Lower lobe of right lung (tissue), 2 donors: ENCODE data around the gene RLN1. TPM values are rescaled to one million over a fixed set of nuclear protein-coding genes. Genes with fewer than 3 reads are reported as not detected.
"Not testable (repeated sequence)": the region's sequence is repeated elsewhere in the genome, so short reads cannot be mapped to it uniquely, and the experiment has no call there.

Experiments used
- ATAC-seq, 2 donors: fragments of 200-7000 bp; cut with Tn5 transposase; one replicate each; pipeline ENCODE4 v1.9.1; 2020 to 2022; ENCODE audit warnings: mild to moderate bottlenecking in 2 of 2, moderate library complexity in 2 of 2
- DNase-seq: peaks from one replicate; pipeline ENCODE4 v3.0.0-alpha.2; 2020
- H3K27ac ChIP-seq: fragments of 200-600 bp; one replicate; pipeline ENCODE4 v1.8.0; 2022
- H3K27me3 ChIP-seq: fragments of 200-600 bp; one replicate; pipeline ENCODE4 v1.8.0; 2022; ENCODE audit warnings: low read depth
- H3K36me3 ChIP-seq: fragments of 200-600 bp; one replicate; pipeline ENCODE4 v1.8.0; 2022; ENCODE audit warnings: mild to moderate bottlenecking
- H3K4me1 ChIP-seq: fragments of 200-600 bp; one replicate; pipeline ENCODE4 v1.8.0; 2022
- H3K4me3 ChIP-seq: fragments of 200-600 bp; one replicate; pipeline ENCODE4 v1.8.0; 2022; ENCODE audit warnings: mild to moderate bottlenecking
- H3K9me3 ChIP-seq: fragments of 200-600 bp; one replicate; pipeline ENCODE4 v1.8.0; 2022
- intact Hi-C: fragments of 100-400 bp; cut with DNase I; formaldehyde crosslinking; loops from one replicate; pipeline ENCODE4 v1.11.0; 2022
- total RNA-seq: library from RNA; stranded (reverse); fragmentation: NEBNext Ultra II Directional; extraction: Animal tissue kit (Norgen Biotek cat#: 25700); gene quantifications from one replicate; pipeline ENCODE4 v1.2.1, GENCODE V29; 2021
- TF ChIP-seq, protein P1 (sequence below): fragments of 200-600 bp; IDR thresholded peaks from one replicate; pipeline ENCODE4 v1.8.0; 2022; ENCODE audit warnings: antibody characterized with exemption, mild to moderate bottlenecking
- donor health status: DM: no; HTN: yes; CAD: no; lungs with severe emphysema.

The RLN1 gene
- total RNA-seq, 1 donor from 2014 or later: not detected

- DNase-seq (no peak), ATAC-seq (no peak)
- H3K4me3 ChIP-seq: no peak overlapping the region
- H3K9me3 ChIP-seq: no peaks in the 10 kb centered on the region
- H3K27ac ChIP-seq: no peak overlapping the region
- TF ChIP-seq, protein P1, sequence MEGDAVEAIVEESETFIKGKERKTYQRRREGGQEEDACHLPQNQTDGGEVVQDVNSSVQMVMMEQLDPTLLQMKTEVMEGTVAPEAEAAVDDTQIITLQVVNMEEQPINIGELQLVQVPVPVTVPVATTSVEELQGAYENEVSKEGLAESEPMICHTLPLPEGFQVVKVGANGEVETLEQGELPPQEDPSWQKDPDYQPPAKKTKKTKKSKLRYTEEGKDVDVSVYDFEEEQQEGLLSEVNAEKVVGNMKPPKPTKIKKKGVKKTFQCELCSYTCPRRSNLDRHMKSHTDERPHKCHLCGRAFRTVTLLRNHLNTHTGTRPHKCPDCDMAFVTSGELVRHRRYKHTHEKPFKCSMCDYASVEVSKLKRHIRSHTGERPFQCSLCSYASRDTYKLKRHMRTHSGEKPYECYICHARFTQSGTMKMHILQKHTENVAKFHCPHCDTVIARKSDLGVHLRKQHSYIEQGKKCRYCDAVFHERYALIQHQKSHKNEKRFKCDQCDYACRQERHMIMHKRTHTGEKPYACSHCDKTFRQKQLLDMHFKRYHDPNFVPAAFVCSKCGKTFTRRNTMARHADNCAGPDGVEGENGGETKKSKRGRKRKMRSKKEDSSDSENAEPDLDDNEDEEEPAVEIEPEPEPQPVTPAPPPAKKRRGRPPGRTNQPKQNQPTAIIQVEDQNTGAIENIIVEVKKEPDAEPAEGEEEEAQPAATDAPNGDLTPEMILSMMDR: no peak
- intact Hi-C loops: no loop called here
- no peaks in the 10 kb centered on the region for H3K36me3 ChIP-seq
- peaks cover 3% of the 10 kb centered on the region for H3K4me1 ChIP-seq
- H3K27me3 ChIP-seq: no peaks in the 10 kb centered on the region
These were observed 3.0 kb downstream of the RLN1 start for GRCh38 chr9:5336688-5337087.

GRCh38 chr9:5331276-5331675 lies 8.4 kb downstream of the RLN1 start:
- H3K4me1 ChIP-seq, H3K36me3 ChIP-seq, intact Hi-C loops, H3K9me3 ChIP-seq, H3K27me3 ChIP-seq, H3K27ac ChIP-seq, ATAC-seq, H3K4me3 ChIP-seq, DNase-seq: not testable (repeated sequence)

DNA sequence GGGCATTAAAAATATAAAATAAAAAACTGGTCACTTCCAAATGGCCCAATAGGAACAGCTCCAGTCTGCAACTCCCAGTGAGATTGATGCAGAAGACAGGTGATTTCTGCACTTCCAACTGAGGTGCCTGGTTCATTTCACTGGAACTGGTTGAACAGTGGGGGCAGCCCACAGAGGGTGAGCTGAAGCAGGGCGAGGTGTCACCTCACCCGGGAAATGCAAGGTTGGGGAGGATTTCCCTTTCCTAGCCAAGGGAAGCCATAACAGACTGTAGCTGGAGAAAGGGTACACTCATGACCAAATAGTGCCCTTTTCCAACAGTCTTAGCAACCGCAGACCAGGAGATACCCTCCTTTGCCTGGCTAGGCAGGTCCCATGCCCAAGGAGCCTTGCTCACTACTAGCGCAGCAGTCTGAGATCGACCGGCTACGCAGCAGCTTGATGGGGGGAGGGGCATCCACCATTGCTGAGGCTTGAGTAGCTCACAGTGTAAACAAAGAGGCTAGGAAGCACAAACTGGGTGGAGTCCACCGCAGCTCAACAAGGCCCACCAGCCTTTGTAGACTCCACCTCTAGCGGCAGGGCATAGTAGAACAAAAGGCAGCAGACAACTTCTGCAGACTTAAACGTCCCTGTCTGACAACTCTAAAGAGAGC lies 12.7 kb downstream of the RLN1 start:
- Histone ChIP-seq H3K36me3 (no peaks in the 10 kb centered on the region), H3K27ac (no peak overlapping the region), H3K27me3 (no peaks in the 10 kb centered on the region), H3K9me3 (no peaks in the 10 kb centered on the region), H3K4me3 (peak overlapping the region; percentile 21), H3K4me1 (no peaks in the 10 kb centered on the region)
- ATAC-seq: peak; percentile 77 to 84
- TF ChIP-seq, protein P1: no peak
- DNase-seq: peak; percentile 78
- intact Hi-C loops: no loop called here

DNA sequence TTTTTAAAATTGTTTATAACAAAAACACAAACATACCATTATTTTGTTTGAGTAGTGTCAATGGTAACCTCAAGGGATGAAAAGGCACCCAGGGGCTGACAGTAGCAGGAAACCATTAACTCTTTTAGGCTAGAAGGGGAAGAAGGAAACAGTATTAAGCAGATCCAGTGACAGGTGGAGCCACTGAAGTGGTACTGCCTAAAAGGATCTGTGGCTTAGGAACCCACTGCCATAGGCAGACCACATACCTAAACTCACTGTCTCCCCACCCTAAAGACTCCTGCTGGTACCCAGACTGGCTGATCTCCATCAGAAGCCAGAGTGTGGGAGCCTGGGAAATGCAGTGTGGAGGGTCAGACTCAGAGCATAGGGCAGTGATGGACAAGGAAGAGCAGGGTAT lies 13.5 kb downstream of the RLN1 start:
- no peak overlapping the region for H3K4me3 ChIP-seq
- intact Hi-C loops: no loop called here
- TF ChIP-seq, protein P1: no peak
- no peaks in the 10 kb centered on the region for H3K27me3 ChIP-seq
- DNase-seq (no peak), ATAC-seq (peak in 1 of 2 donors; percentile 32)
- no peaks in the 10 kb centered on the region for H3K36me3 ChIP-seq
- no peak overlapping the region for H3K27ac ChIP-seq
- no peaks in the 10 kb centered on the region for H3K4me1 ChIP-seq
- no peaks in the 10 kb centered on the region for H3K9me3 ChIP-seq

DNA sequence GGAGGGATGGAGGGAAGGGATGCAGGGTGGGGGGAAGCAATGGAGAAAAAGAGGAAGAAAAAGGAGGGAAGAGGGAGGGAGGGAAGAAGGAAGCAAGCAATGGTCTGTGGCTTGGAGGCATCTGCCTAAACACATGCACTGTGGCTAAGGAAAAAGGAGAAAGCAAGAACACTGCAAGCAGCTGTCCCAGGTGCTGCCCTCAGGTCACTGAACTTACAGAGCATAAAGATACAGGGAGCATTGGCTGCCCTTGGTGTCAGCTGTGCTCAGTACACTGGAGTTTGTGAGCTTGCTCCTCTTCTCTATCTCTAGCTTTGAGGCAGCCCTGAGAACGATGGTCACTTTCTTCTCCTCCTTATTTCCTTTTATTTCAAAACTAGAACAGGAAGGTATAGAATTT lies 18.1 kb downstream of the RLN1 start:
- DNase-seq, ATAC-seq, H3K27me3 ChIP-seq, intact Hi-C loops, H3K27ac ChIP-seq, H3K4me3 ChIP-seq, H3K4me1 ChIP-seq, H3K36me3 ChIP-seq, H3K9me3 ChIP-seq: not testable (repeated sequence)

GRCh38 chr9:5321058-5321457 lies 18.6 kb downstream of the RLN1 start:
- ATAC-seq (no peak), DNase-seq (no peak)
- H3K36me3 ChIP-seq: no peaks in the 10 kb centered on the region
- no peaks in the 10 kb centered on the region for H3K27me3 ChIP-seq
- no peak overlapping the region for H3K27ac ChIP-seq
- H3K4me1 ChIP-seq: no peaks in the 10 kb centered on the region
- intact Hi-C loops: no loop called here
- no peak overlapping the region for H3K4me3 ChIP-seq
- H3K9me3 ChIP-seq: peaks cover 4% of the 10 kb centered on the region
- TF ChIP-seq, protein P1: no peak

DNA sequence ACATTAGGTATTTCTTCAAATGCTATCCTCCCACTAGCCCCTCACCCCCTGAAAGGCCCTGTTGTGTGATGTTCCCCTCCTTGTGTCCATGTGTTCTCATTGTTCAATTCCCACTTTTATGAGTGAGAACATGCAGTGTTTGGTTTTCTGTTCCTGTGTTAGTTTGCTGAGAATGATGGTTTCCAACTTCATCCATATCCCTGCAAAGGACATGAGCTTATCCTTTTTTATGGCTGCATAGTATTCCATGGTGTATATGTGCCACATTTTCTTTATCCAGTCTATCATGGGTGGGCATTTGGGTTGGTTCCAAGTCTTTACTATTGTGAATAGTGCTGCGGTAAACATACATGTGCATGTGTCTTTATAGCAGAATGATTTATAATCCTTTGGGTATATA lies 23.3 kb downstream of the RLN1 start:
- intact Hi-C loops, DNase-seq, H3K36me3 ChIP-seq, H3K27ac ChIP-seq, H3K27me3 ChIP-seq, H3K4me3 ChIP-seq, ATAC-seq, H3K4me1 ChIP-seq: not testable (repeated sequence)
- H3K9me3 ChIP-seq: peaks cover 17% of the 10 kb centered on the region
